Measurements from ENCODE around the gene AP3B1. TPM values are rescaled to one million over a fixed set of nuclear protein-coding genes. Genes with fewer than 3 reads are reported as not detected.

The AP3B1 gene
- polyA plus RNA-seq, 1 of the 3 experiments (the other 2 are of a cell fraction): 18.0 TPM

DNA sequence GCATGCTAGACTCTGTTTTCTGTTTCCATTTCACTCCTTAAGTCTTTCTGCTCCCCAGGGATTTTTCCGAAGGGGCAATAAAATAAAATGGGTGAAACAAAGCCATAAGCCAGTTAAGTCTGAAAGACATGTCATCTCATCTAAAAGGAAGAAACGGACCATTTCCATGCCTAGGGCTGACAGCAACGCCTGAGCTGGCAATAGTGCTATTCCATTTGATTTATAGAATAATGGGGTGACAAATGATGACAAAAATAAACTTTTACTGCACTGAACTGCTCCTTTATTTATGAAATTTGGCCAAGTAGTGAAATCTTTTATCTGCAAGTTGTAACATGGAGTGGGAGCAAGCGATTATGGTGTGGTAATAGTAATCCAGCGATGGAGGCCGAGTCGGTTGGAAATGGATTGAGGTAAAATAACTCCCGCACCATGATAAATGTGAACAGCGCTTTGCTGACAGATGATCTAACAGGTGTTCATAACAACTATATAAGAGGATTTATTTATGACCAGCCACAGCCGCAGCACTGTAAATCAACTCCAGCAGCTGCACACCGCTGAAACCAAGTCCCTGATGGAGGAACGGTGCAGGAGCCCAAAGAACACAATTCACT lies 298.6 kb downstream of the AP3B1 start (continued):
- TF ChIP-seq, protein P1, sequence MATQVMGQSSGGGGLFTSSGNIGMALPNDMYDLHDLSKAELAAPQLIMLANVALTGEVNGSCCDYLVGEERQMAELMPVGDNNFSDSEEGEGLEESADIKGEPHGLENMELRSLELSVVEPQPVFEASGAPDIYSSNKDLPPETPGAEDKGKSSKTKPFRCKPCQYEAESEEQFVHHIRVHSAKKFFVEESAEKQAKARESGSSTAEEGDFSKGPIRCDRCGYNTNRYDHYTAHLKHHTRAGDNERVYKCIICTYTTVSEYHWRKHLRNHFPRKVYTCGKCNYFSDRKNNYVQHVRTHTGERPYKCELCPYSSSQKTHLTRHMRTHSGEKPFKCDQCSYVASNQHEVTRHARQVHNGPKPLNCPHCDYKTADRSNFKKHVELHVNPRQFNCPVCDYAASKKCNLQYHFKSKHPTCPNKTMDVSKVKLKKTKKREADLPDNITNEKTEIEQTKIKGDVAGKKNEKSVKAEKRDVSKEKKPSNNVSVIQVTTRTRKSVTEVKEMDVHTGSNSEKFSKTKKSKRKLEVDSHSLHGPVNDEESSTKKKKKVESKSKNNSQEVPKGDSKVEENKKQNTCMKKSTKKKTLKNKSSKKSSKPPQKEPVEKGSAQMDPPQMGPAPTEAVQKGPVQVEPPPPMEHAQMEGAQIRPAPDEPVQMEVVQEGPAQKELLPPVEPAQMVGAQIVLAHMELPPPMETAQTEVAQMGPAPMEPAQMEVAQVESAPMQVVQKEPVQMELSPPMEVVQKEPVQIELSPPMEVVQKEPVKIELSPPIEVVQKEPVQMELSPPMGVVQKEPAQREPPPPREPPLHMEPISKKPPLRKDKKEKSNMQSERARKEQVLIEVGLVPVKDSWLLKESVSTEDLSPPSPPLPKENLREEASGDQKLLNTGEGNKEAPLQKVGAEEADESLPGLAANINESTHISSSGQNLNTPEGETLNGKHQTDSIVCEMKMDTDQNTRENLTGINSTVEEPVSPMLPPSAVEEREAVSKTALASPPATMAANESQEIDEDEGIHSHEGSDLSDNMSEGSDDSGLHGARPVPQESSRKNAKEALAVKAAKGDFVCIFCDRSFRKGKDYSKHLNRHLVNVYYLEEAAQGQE (IDR thresholded peaks at IDR 0.05; ENCODE audit: low read depth, low read length): no peak
- TF ChIP-seq, protein P2, sequence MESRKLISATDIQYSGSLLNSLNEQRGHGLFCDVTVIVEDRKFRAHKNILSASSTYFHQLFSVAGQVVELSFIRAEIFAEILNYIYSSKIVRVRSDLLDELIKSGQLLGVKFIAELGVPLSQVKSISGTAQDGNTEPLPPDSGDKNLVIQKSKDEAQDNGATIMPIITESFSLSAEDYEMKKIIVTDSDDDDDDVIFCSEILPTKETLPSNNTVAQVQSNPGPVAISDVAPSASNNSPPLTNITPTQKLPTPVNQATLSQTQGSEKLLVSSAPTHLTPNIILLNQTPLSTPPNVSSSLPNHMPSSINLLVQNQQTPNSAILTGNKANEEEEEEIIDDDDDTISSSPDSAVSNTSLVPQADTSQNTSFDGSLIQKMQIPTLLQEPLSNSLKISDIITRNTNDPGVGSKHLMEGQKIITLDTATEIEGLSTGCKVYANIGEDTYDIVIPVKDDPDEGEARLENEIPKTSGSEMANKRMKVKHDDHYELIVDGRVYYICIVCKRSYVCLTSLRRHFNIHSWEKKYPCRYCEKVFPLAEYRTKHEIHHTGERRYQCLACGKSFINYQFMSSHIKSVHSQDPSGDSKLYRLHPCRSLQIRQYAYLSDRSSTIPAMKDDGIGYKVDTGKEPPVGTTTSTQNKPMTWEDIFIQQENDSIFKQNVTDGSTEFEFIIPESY (IDR thresholded peaks at IDR 0.05; ENCODE audit: borderline replicate concordance, low read depth): no peak
- no peak for TF ChIP-seq RAD21 (IDR thresholded peaks at IDR 0.05; ENCODE audit: low read length)

DNA sequence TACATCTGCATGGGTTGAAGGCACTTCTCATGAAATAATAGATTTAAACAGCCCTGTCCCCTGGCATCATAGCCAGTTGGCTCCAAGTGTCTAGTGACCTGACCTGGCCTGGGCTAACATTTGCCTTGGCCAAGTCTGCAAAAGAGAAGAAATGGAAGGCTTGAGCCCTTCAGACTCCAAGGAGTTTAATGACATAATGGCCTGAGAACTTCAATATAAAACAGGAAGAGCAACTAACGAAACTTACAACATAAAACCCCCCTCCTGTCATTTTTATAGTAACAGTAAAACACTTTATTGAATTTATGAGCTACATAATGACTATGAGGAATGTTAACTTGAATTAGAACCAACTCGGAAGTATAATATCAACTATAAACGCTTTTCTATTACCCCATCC lies 299.6 kb downstream of the AP3B1 start:
- Histone ChIP-seq H3K27ac (ENCODE audit: low read depth in 2 of 2, low read length in 1 of 2) (no peak overlapping the region), H3K9me2 (no peaks in the 10 kb centered on the region), H4K20me1 (ENCODE audit: insufficient read depth) (no peaks in the 10 kb centered on the region), H3K9me3 (no peaks in the 10 kb centered on the region), H3K36me3 (replicated peaks in 1 of 2; ENCODE audit: control insufficient read depth in 1 of 2, insufficient read depth in 2 of 2, low read length in 1 of 2) (peaks cover 2 to 15% of the 10 kb centered on the region in 2 experiments), H3K4me2 (no peak overlapping the region), H3K79me2 (ENCODE audit: insufficient read depth) (no peaks in the 10 kb centered on the region), H2AFZ (ENCODE audit: low read depth) (no peak overlapping the region), H3K9ac (no peak overlapping the region), H3F3A (replicated peaks; ENCODE audit: insufficient read depth) (peaks cover 6% of the 10 kb centered on the region), H3K27me3 (ENCODE audit: insufficient read depth) (no peaks in the 10 kb centered on the region), H3K4me1 (ENCODE audit: control insufficient read depth in 1 of 2, insufficient read depth in 2 of 2, low read depth in 1 of 2, low read length in 1 of 2) (no peaks in the 10 kb centered on the region; a peak in 1 of 4 replicates), H3K4me3 (ENCODE audit: low read depth in 2 of 2, low read length in 1 of 2) (no peak overlapping the region)
- ChIA-PET POLR2A (no interaction called here), CTCF (interaction anchor here (0.6 to 1.6 kb wide), 3 partner anchors 11 to 154 kb away, joined by 3 to 4 read pairs (median 3); no protein-coding TSS in a partner anchor)
- 88% methylated on average over 3 of the region's 3 CpGs for WGBS (ENCODE audit: low lambda C conversion rate)
- DNase-seq: no peak
- no peak for TF ChIP-seq EP300 (IDR thresholded peaks at IDR 0.05; ENCODE audit: borderline replicate concordance in 1 of 2, low read depth in 1 of 2, low read length in 1 of 2)
- TF ChIP-seq, protein P1 (IDR thresholded peaks at IDR 0.05; ENCODE audit: low read depth, low read length): no peak
- no peak for TF ChIP-seq GATA2 (CRISPR knock-in tag; IDR thresholded peaks at IDR 0.05)
- no peak for TF ChIP-seq TEAD4 (IDR thresholded peaks at IDR 0.05; ENCODE audit: borderline replicate concordance, insufficient read depth)
- no peak for TF ChIP-seq FOSL2 (IDR thresholded peaks at IDR 0.05; ENCODE audit: borderline replicate concordance, low read depth)
- no peak for TF ChIP-seq FOXJ3 (CRISPR knock-in tag; IDR thresholded peaks at IDR 0.05)
- TF ChIP-seq RFX5 (IDR thresholded peaks at IDR 0.05; ENCODE audit: low read length): no peak
- TF ChIP-seq, protein P2 (IDR thresholded peaks at IDR 0.05; ENCODE audit: borderline replicate concordance, low read depth): no peak
- TF ChIP-seq JUND (IDR thresholded peaks at IDR 0.05): no peak
- no peak for TF ChIP-seq FOXM1 (IDR thresholded peaks at IDR 0.05; ENCODE audit: low read depth)
- no peak for TF ChIP-seq TAF1 (IDR thresholded peaks at IDR 0.05; ENCODE audit: borderline replicate concordance, low read depth, low read length)
- TF ChIP-seq CHD2 (IDR thresholded peaks at IDR 0.05; ENCODE audit: low read length, partially characterized antibody): no peak
- no peak for TF ChIP-seq ELF1 (IDR thresholded peaks at IDR 0.05)
- TF ChIP-seq, protein P3, sequence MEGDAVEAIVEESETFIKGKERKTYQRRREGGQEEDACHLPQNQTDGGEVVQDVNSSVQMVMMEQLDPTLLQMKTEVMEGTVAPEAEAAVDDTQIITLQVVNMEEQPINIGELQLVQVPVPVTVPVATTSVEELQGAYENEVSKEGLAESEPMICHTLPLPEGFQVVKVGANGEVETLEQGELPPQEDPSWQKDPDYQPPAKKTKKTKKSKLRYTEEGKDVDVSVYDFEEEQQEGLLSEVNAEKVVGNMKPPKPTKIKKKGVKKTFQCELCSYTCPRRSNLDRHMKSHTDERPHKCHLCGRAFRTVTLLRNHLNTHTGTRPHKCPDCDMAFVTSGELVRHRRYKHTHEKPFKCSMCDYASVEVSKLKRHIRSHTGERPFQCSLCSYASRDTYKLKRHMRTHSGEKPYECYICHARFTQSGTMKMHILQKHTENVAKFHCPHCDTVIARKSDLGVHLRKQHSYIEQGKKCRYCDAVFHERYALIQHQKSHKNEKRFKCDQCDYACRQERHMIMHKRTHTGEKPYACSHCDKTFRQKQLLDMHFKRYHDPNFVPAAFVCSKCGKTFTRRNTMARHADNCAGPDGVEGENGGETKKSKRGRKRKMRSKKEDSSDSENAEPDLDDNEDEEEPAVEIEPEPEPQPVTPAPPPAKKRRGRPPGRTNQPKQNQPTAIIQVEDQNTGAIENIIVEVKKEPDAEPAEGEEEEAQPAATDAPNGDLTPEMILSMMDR (IDR thresholded peaks at IDR 0.05): no peak
- TF ChIP-seq SMC3 (IDR thresholded peaks at IDR 0.05; ENCODE audit: low read depth, low read length): no peak
- no peak for TF ChIP-seq MEF2A (IDR thresholded peaks at IDR 0.05; ENCODE audit: borderline replicate concordance, low read depth)
